PC-3 (cell line): ENCODE measurements around the gene PIGH. TPM values are rescaled to one million over a fixed set of nuclear protein-coding genes. Genes with fewer than 3 reads are reported as not detected.
"Not testable (repeated sequence)": the region's sequence is repeated elsewhere in the genome, so short reads cannot be mapped to it uniquely, and the experiment has no call there.

Experiments
- ATAC-seq: fragments of 200-7000 bp; cut with Tn5 transposase; 2 replicates; pipeline ENCODE4 v1.9.1; 2020; ENCODE audit warnings: mild to moderate bottlenecking, moderate library complexity
- BruUV-seq: library from RNA; stranded (reverse); fragments of 400-500 nt; replicated peaks from 2 replicates; lab custom pipeline; 2021; lab: Mats Ljungman, UMichigan
- CTCF ChIA-PET: fragments of 300-600 bp; sonication (Branson Sonifier 250); formaldehyde crosslinking; loops from one replicate; lab custom pipeline; 2022; ENCODE audit warnings: antibody characterized with exemption; lab: Charles Lee
- POLR2A ChIA-PET: fragments of 300-600 bp; sonication (Branson Sonifier 250); formaldehyde crosslinking; loops from one replicate; lab custom pipeline; 2022; ENCODE audit warnings: antibody characterized with exemption; ENCODE audit not compliant: unreplicated experiment; lab: Charles Lee
- DNase-seq: peaks from one replicate; pipeline ENCODE4 v3.0.0-alpha.2; 2015
- H2AFZ ChIP-seq: fragments of 300-600 bp; sonication (generic); 2 replicates; pipeline ENCODE4 v1.6.0; 2016; ENCODE audit warnings: antibody characterized with exemption, low read length
- H3F3A ChIP-seq: fragments of 300-600 bp; sonication (generic); one replicate; pipeline ENCODE4 v1.6.0; 2017; ENCODE audit warnings: antibody characterized with exemption, low read length, control low read depth, mild to moderate bottlenecking; ENCODE audit not compliant: unreplicated experiment
- H3K27ac ChIP-seq: fragments of 300-600 bp; sonication (generic); 2 replicates; pipeline ENCODE4 v1.5.1; 2016; ENCODE audit warnings: mild to moderate bottlenecking, low read length
- H3K27me3 ChIP-seq: fragments of 300-600 bp; sonication (generic); 2 replicates; pipeline ENCODE4 v1.6.1; 2016; ENCODE audit warnings: low read length, mixed read lengths
- H3K36me3 ChIP-seq: fragments of 300-600 bp; sonication (generic); 2 replicates; pipeline ENCODE4 v1.6.1; 2016; ENCODE audit warnings: low read depth, mixed run types, low read length, mixed read lengths
- H3K4me1 ChIP-seq: fragments of 300-600 bp; sonication (generic); 2 replicates; pipeline ENCODE4 v1.5.1; 2016; ENCODE audit warnings: low read length; ENCODE audit not compliant: insufficient read depth
- H3K4me2 ChIP-seq: fragments of 300-600 bp; sonication (generic); 2 replicates; pipeline ENCODE4 v1.6.0; 2016; ENCODE audit warnings: low read length
- H3K4me3 ChIP-seq: fragments of 300-600 bp; sonication (generic); 2 replicates; pipeline ENCODE4 v1.5.1; 2016; ENCODE audit warnings: mild to moderate bottlenecking, low read length, mixed read lengths
- H3K79me2 ChIP-seq: fragments of 300-600 bp; sonication (generic); 2 replicates; pipeline ENCODE4 v1.6.1; 2017; ENCODE audit warnings: low read length, mixed read lengths
- H3K9ac ChIP-seq: fragments of 300-600 bp; sonication (generic); 2 replicates; pipeline ENCODE4 v1.6.0; 2016; ENCODE audit warnings: mild to moderate bottlenecking, low read length
- H3K9me2 ChIP-seq: fragments of 300-600 bp; sonication (generic); replicated peaks from 2 replicates; pipeline ENCODE4 v1.6.1; 2016; ENCODE audit warnings: mixed run types, low read length, mixed read lengths
- H3K9me3 ChIP-seq: fragments of 300-600 bp; sonication (generic); 2 replicates; pipeline ENCODE4 v1.6.1; 2016; ENCODE audit warnings: low read length, mixed read lengths
- H4K20me1 ChIP-seq: fragments of 300-600 bp; sonication (generic); 2 replicates; pipeline ENCODE4 v1.6.1; 2016; ENCODE audit warnings: low read length, mixed read lengths
- EZH2 ChIP-seq: fragments of 300-600 bp; sonication (generic); IDR thresholded peaks from one replicate; pipeline ENCODE4 v1.6.1; 2017; ENCODE audit warnings: antibody characterized with exemption, mild to moderate bottlenecking, low read length; ENCODE audit not compliant: unreplicated experiment
- EZH2phosphoT487 ChIP-seq: fragments of 300-600 bp; sonication (generic); IDR thresholded peaks from 2 replicates; pipeline ENCODE4 v1.6.1; 2018; ENCODE audit warnings: mild to moderate bottlenecking, antibody characterized with exemption, low read length, borderline replicate concordance
- intact Hi-C: fragments of 100-400 bp; cut with micrococcal nuclease; formaldehyde crosslinking; loops from 2 replicates; pipeline ENCODE4 v1.9.0; 2023
- total RNA-seq: library from RNA; depleted of rRNA; stranded (reverse); fragments of >200 nt; gene quantifications from 2 replicates; pipeline ENCODE4 v1.2.3, GENCODE V29; 2014
- TF ChIP-seq, protein P1 (sequence below): fragments of 300-600 bp; sonication (generic); conservative IDR thresholded peaks from 2 replicates; pipeline ENCODE4 v1.5.1; 2017; ENCODE audit warnings: antibody characterized with exemption, low read depth, mild to moderate bottlenecking, low read length

PIGH gene
- total RNA-seq, 1 experiment from 2014 or later = 66.4 TPM

DNA sequence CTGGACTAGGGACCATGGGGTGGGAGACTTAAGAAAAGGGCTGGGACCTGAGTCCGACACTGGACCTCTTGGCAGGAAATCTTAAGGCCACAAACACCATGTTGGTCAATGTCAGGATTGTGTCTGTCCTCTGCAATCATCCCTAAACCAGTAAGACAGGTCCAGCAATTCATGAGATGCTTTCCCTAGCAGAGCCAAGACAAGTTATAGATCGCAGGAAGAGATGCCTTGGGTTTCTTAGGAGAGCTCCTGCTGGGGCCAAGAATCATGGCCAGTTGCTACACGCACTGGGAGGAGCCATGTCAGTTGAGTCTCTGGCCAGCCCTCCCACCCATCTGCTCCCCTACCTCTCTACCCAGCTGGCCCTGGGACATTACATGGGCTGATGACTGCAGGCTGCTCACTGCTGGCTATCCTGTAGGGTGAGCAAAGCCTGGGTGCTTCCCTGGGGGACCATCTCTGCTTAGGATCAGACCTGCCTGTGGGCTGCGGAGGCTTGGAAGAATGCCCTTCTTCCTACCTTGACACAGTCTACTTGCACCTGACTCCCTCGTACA lies 52.8 kb downstream of the PIGH start:
- Histone ChIP-seq H3K4me3 (no peak overlapping the region), H3K9ac (no peak overlapping the region), H3K27me3 (no peaks in the 10 kb centered on the region), H3K36me3 (no peaks in the 10 kb centered on the region; the same call in 1 of the 2 replicates), H3K4me1 (no peaks in the 10 kb centered on the region), H3K4me2 (no peak overlapping the region), H3K9me2 (no peaks in the 10 kb centered on the region), H3K9me3 (no peaks in the 10 kb centered on the region), H4K20me1 (no peaks in the 10 kb centered on the region), H3K27ac (no peak overlapping the region), H3K79me2 (no peaks in the 10 kb centered on the region), H3F3A (no peaks in the 10 kb centered on the region), H2AFZ (no peak overlapping the region)
- DNase-seq (no peak), ATAC-seq (no peak)
- TF ChIP-seq EZH2phosphoT487 (no peak), EZH2 (no peak)
- TF ChIP-seq, protein P1, sequence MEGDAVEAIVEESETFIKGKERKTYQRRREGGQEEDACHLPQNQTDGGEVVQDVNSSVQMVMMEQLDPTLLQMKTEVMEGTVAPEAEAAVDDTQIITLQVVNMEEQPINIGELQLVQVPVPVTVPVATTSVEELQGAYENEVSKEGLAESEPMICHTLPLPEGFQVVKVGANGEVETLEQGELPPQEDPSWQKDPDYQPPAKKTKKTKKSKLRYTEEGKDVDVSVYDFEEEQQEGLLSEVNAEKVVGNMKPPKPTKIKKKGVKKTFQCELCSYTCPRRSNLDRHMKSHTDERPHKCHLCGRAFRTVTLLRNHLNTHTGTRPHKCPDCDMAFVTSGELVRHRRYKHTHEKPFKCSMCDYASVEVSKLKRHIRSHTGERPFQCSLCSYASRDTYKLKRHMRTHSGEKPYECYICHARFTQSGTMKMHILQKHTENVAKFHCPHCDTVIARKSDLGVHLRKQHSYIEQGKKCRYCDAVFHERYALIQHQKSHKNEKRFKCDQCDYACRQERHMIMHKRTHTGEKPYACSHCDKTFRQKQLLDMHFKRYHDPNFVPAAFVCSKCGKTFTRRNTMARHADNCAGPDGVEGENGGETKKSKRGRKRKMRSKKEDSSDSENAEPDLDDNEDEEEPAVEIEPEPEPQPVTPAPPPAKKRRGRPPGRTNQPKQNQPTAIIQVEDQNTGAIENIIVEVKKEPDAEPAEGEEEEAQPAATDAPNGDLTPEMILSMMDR = no peak
- ChIA-PET CTCF (no interaction called here), POLR2A (no interaction called here)
- intact Hi-C loops = no loop called here
- no TSS peak for BruUV-seq

DNA sequence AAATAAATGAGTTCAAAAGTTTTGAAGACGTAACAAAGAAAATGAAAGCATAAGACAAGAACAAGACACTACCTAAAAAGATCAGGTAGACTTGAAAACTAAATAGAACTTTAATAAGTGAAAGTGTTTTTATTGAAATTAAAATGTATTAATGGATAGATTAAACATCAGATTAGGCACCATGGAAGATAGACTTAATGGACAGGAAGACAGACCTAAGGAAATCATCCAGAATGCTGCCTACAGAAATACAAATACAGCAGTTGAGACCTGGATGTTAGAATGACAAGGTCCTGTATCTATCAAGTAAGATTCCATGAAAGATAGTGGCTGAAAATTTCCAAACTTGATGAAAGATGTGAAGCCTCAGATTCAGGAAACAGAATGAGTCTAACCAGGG lies 55.5 kb downstream of the PIGH start:
- H3K4me3 ChIP-seq = no peak overlapping the region
- no peaks in the 10 kb centered on the region; the same call in 1 of the 2 replicates for H3K36me3 ChIP-seq
- H3K27ac ChIP-seq = no peak overlapping the region
- no TSS peak for BruUV-seq
- H3K9me2 ChIP-seq = no peaks in the 10 kb centered on the region
- ATAC-seq = no peak
- H3K79me2 ChIP-seq = no peaks in the 10 kb centered on the region
- no peaks in the 10 kb centered on the region for H4K20me1 ChIP-seq
- H3K4me2 ChIP-seq = no peak overlapping the region
- H3F3A ChIP-seq = no peaks in the 10 kb centered on the region
- CTCF ChIA-PET = no interaction called here
- POLR2A ChIA-PET = no interaction called here
- no peak overlapping the region for H3K9ac ChIP-seq
- H3K9me3 ChIP-seq = no peaks in the 10 kb centered on the region
- DNase-seq = no peak
- intact Hi-C loops = no loop called here
- H2AFZ ChIP-seq = no peak overlapping the region
- no peaks in the 10 kb centered on the region for H3K27me3 ChIP-seq
- no peaks in the 10 kb centered on the region for H3K4me1 ChIP-seq
- TF ChIP-seq, protein P1 = no peak
- TF ChIP-seq EZH2 = no peak
- TF ChIP-seq EZH2phosphoT487 = no peak

DNA sequence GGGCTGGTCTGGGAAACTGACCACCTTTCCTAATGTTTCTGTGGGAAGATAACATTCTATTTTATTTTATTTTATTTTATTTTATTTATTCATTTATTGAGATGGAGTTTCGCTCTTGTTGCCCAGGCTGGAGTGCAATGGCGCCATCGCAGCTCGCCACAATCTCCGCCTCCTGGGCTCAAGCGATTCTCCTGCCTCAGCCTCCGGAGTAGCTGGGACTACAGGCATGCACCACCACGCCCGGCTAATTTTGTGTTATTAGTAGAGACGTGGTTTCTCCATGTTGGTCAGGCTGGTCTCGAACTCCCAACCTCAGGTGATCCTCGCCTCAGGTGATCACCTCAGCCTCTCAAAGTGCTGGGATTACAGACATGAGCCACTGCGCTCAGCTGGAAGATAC lies 57.4 kb downstream of the PIGH start:
- H3K4me3 ChIP-seq, intact Hi-C loops, POLR2A ChIA-PET, BruUV-seq, H3K27me3 ChIP-seq, H3K4me2 ChIP-seq, ATAC-seq, H3F3A ChIP-seq, H2AFZ ChIP-seq, H3K9me2 ChIP-seq, H3K4me1 ChIP-seq, DNase-seq, CTCF ChIA-PET, H3K9me3 ChIP-seq, H3K27ac ChIP-seq, H3K9ac ChIP-seq, H3K79me2 ChIP-seq, H4K20me1 ChIP-seq, H3K36me3 ChIP-seq: not testable (repeated sequence)
